Measurements from ENCODE around the gene COL17A1. TPM values are rescaled to one million over a fixed set of nuclear protein-coding genes. Genes with fewer than 3 reads are reported as not detected.

Gene COL17A1
- total RNA-seq, 1 donor from 2014 or later, result 10.1 TPM

GRCh38 chr10:104084482-104085142 lies 1.1 kb downstream of the COL17A1 start:
- no peak overlapping the region for H2AFZ ChIP-seq (ENCODE audit: low read depth, low read length)
- no peak overlapping the region for H3K27ac Mint-ChIP-seq (ENCODE audit: unreplicated experiment)
- no peaks in the 10 kb centered on the region for H3K9me3 Mint-ChIP-seq (ENCODE audit: unreplicated experiment)
- H3K9me3 ChIP-seq (ENCODE audit: insufficient read depth, low read depth, low read length), result no peaks in the 10 kb centered on the region
- H3K9ac ChIP-seq (ENCODE audit: low read length), result no peak overlapping the region
- no peaks in the 10 kb centered on the region for H3K36me3 Mint-ChIP-seq (ENCODE audit: low read depth, unreplicated experiment)
- no peaks in the 10 kb centered on the region for H3K4me1 ChIP-seq (ENCODE audit: insufficient read depth, low read length)
- no peaks in the 10 kb centered on the region for H3K36me3 ChIP-seq (ENCODE audit: insufficient read depth, low read length)
- no peak overlapping the region for H3K4me2 ChIP-seq (ENCODE audit: low read length)
- H3K4me3 ChIP-seq (ENCODE audit: insufficient read depth, low read depth, low read length), result no peak overlapping the region
- peaks cover 2% of the 10 kb centered on the region for H3K4me1 Mint-ChIP-seq (ENCODE audit: low read depth, unreplicated experiment)
- no peaks in the 10 kb centered on the region for H3K79me2 ChIP-seq (ENCODE audit: insufficient read depth, low read length)
- no peaks in the 10 kb centered on the region for H3K27me3 Mint-ChIP-seq (ENCODE audit: low read depth, unreplicated experiment)
- no peaks in the 10 kb centered on the region for H3K27me3 ChIP-seq (ENCODE audit: insufficient read depth, low read length)
- H3K27ac ChIP-seq (ENCODE audit: low read depth, low read length), result no peak overlapping the region
- FAIRE-seq (no peak), DNase-seq (ENCODE audit: low read depth) (no peak)
- TF ChIP-seq EZH2 (IDR thresholded peaks at IDR 0.05; ENCODE audit: insufficient read depth, low read length) (no peak), CTCF (IDR thresholded peaks at IDR 0.05; ENCODE audit: insufficient read depth, low read depth, low read length) (no peak)
- no peak overlapping the region for H3K4me3 Mint-ChIP-seq (ENCODE audit: unreplicated experiment)
- no peaks in the 10 kb centered on the region for H4K20me1 ChIP-seq (ENCODE audit: insufficient read depth, low read length)

DNA sequence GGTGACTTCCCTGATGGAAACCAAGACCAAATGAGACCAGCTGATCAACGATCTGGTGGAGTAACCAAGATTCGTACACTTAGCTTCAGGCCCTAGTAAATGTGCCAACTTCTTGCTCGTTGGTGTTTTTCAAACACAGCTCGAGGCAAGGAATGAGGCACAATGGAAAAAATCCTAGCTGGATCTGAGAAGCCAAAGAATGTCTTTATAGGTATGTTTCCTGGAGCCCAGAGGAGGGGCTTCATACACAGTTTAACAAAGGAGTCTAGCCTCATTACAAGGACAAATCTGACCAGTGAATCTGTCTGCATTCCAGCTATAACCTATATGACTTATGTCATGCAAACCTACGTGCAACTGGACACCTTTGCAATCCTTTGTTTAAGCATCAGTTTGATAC lies 3.7 kb downstream of the COL17A1 start:
- Histone ChIP-seq H2AFZ (ENCODE audit: low read depth, low read length) (no peak overlapping the region), H3K4me2 (ENCODE audit: low read length) (no peak overlapping the region), H3K9me3 (ENCODE audit: insufficient read depth, low read depth, low read length) (no peaks in the 10 kb centered on the region), H3K4me1 (ENCODE audit: insufficient read depth, low read length) (no peaks in the 10 kb centered on the region), H3K79me2 (ENCODE audit: insufficient read depth, low read length) (no peaks in the 10 kb centered on the region), H4K20me1 (ENCODE audit: insufficient read depth, low read length) (no peaks in the 10 kb centered on the region), H3K27ac (ENCODE audit: low read depth, low read length) (no peak overlapping the region), H3K36me3 (ENCODE audit: insufficient read depth, low read length) (no peaks in the 10 kb centered on the region), H3K4me3 (ENCODE audit: insufficient read depth, low read depth, low read length) (no peak overlapping the region), H3K27me3 (ENCODE audit: insufficient read depth, low read length) (no peaks in the 10 kb centered on the region), H3K9ac (ENCODE audit: low read length) (no peak overlapping the region)
- Mint-ChIP-seq H3K36me3 (ENCODE audit: low read depth, unreplicated experiment) (no peaks in the 10 kb centered on the region), H3K27ac (ENCODE audit: unreplicated experiment) (no peak overlapping the region), H3K4me1 (ENCODE audit: low read depth, unreplicated experiment) (peaks cover 2% of the 10 kb centered on the region), H3K4me3 (ENCODE audit: unreplicated experiment) (no peak overlapping the region), H3K9me3 (ENCODE audit: unreplicated experiment) (no peaks in the 10 kb centered on the region), H3K27me3 (ENCODE audit: low read depth, unreplicated experiment) (no peaks in the 10 kb centered on the region)
- TF ChIP-seq EZH2 (IDR thresholded peaks at IDR 0.05; ENCODE audit: insufficient read depth, low read length), result no peak
- TF ChIP-seq CTCF (IDR thresholded peaks at IDR 0.05; ENCODE audit: insufficient read depth, low read depth, low read length), result no peak
- FAIRE-seq (no peak), DNase-seq (ENCODE audit: low read depth) (no peak)

- DNase-seq (ENCODE audit: low read depth) (no peak), FAIRE-seq (no peak)
- peak; percentile 24 for TF ChIP-seq CTCF (IDR thresholded peaks at IDR 0.05; ENCODE audit: insufficient read depth, low read depth, low read length)
- TF ChIP-seq EZH2 (IDR thresholded peaks at IDR 0.05; ENCODE audit: insufficient read depth, low read length), result no peak
- H3K27ac ChIP-seq (ENCODE audit: low read depth, low read length), result no peak overlapping the region
- no peak overlapping the region for H3K9ac ChIP-seq (ENCODE audit: low read length)
- no peaks in the 10 kb centered on the region for H3K27me3 ChIP-seq (ENCODE audit: insufficient read depth, low read length)
- H3K4me1 ChIP-seq (ENCODE audit: insufficient read depth, low read length), result no peaks in the 10 kb centered on the region
- no peaks in the 10 kb centered on the region for H3K4me1 Mint-ChIP-seq (ENCODE audit: low read depth, unreplicated experiment)
- H4K20me1 ChIP-seq (ENCODE audit: insufficient read depth, low read length), result no peaks in the 10 kb centered on the region
- no peaks in the 10 kb centered on the region for H3K79me2 ChIP-seq (ENCODE audit: insufficient read depth, low read length)
- no peak overlapping the region for H3K4me2 ChIP-seq (ENCODE audit: low read length)
- no peaks in the 10 kb centered on the region for H3K9me3 Mint-ChIP-seq (ENCODE audit: unreplicated experiment)
- no peaks in the 10 kb centered on the region for H3K36me3 ChIP-seq (ENCODE audit: insufficient read depth, low read length)
- no peak overlapping the region for H3K4me3 Mint-ChIP-seq (ENCODE audit: unreplicated experiment)
- H3K36me3 Mint-ChIP-seq (ENCODE audit: low read depth, unreplicated experiment), result no peaks in the 10 kb centered on the region
- no peak overlapping the region for H2AFZ ChIP-seq (ENCODE audit: low read depth, low read length)
- H3K27me3 Mint-ChIP-seq (ENCODE audit: low read depth, unreplicated experiment), result no peaks in the 10 kb centered on the region
- H3K4me3 ChIP-seq (ENCODE audit: insufficient read depth, low read depth, low read length), result no peak overlapping the region
- no peaks in the 10 kb centered on the region for H3K9me3 ChIP-seq (ENCODE audit: insufficient read depth, low read depth, low read length)
- H3K27ac Mint-ChIP-seq (ENCODE audit: unreplicated experiment), result no peak overlapping the region
Observed at GRCh38 chr10:104080762-104081161, 4.9 kb downstream of the COL17A1 start.
